DMS 273 (cell line): ENCODE measurements around the gene IZUMO2.
"Not testable (repeated sequence)": the region's sequence is repeated elsewhere in the genome, so short reads cannot be mapped to it uniquely, and the experiment has no call there.

Experiments used
- DNase-seq: peaks from one replicate; lab custom pipeline; 2025; ENCODE audit not compliant: unreplicated experiment; lab: John Stamatoyannopoulos, UW

Gene IZUMO2

DNA sequence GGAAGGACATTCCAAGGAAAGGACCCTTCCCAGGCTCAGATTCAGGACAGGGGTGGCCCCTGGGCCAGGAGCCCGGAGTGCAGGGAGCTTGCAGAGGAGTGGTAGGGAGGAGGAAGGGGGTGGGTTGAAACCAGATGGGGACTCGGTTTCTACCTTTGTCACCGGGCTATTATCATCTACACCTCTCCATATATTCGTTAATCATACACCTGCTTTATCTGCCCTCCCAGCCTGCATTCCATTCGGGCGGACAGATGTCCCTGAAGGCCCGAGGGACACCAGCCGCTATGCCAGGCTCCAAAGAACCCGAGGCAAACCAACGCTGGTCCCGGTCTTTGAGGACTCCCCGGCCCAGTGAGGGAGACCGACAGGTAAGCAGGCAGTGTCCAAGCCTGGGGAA lies 24.9 kb upstream of the IZUMO2 start:
- DNase-seq: no peak

DNA sequence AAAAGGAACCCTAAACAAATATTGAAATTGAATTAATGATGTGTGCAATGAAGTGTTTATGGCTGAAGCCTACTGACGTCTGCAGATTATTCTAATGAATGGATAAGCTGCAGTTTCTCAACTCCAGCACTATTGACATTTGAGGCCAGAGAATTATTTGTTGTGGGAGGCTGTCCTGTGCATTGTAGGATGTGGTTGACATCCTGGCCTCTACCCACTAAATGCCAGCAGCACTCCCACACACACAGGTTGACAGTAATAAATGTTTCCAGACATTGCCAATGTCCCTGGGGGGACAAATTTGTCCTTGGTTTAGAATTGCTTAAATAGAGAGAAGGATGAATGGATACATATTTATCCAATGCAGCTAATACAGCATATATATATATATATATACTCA lies 21.1 kb upstream of the IZUMO2 start:
- no peak for DNase-seq

DNA sequence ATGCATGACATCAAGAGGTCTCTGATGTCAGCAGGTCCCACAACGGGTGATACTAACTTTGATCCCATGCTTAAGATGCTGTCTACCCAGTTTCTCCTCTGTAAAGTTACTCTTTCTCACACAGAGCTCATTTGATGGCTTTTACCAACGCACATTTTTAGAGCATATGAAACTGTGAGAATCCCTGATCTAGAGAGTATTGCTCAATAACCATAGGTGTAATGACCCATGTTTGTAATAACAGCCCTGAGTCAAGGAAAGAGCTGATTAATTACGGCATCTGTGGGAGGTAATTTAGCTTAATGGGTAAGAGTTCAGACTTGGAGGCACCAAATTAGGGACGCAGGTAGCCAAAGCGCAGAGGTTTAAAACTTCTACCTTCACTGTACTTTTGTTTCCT lies 18.0 kb upstream of the IZUMO2 start:
- no peak for DNase-seq

DNA sequence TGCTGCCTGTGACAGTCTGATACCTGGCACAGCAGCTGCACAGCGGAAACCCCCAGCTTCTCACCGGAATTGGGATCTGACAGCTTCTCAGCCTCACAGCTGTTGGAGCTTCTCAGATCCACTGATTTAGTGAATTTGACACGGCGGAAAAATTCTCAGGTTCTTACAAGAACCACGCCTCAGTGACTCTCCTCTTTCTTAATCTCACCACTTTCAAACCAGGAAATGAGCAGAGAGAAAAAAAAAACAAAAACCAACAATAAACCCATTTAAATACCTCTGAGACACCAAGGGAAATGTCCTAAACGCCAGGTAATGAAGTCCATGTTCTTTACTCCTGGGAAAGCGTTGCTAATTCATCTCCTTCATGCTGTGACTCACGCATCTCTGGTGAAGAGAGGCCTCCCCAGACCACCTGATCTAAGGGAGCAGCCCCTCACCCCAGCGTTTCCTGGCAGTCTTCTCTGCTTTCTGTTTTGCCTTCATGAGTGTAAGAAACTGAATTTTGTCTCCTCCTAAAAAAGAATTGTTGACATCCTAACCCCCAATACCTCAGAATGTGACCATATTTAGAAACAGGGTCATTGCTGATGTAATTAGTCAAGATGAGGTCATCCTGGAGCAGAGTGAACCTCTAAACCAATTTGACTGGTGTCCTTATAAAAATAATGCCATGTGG lies 15.9 kb upstream of the IZUMO2 start:
- DNase-seq: no peak

DNA sequence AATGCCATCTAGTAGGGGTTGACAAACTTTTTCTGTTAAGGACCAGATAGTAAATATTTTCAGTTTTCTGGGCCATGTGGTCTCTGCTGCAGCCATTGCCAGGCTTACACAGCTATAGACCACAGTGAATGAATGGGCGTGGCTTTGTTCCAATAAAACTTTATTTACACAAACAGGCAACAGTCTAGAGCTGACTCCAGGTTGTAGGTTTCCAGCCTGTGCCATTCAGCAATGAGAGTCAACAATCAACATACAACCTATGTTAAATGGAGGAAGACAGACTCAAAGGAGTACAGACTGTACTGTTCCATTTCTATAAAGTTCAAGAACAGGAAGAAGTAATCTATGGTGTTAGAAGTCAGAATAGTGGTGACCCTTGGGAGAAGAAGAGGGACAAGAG lies 15.2 kb upstream of the IZUMO2 start:
- no peak for DNase-seq

DNA sequence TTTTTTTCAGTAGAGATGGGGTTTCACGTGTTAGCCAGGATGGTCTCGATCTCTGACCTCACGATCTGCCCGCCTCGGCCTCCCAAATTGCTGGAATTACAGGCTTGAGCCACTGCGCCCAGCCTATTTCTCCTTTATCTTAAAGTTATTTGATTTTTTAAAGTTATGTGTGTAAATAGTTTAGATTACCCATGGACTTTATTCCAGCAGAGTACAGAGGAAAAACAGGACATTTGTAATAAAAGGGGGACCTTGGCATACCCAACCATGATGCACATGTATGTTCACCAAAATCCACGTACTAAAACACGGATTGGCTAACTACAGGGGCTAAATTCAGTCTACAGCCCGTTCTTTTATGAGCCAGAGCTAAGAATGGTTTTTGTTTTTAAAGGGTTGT lies 13.7 kb upstream of the IZUMO2 start:
- no peak for DNase-seq

DNA sequence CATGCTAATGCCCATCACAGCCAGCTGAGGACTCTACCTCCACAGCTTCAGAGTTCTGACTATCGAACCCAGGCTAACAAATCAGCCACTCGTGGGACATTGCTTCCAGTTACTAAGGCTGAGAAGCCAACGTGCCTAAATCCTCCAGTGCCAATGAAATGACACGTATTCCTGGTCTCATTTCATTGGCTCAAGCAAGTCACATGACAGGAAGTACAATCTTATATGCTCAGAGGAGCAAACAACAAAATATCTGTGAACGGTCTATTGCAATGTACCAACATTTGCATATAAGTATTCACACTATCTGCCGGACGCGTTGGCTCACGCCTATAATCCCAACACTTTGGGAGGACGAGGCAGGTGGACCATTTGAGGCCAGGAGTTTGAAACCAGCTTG lies 12.8 kb upstream of the IZUMO2 start:
- DNase-seq: no peak

DNA sequence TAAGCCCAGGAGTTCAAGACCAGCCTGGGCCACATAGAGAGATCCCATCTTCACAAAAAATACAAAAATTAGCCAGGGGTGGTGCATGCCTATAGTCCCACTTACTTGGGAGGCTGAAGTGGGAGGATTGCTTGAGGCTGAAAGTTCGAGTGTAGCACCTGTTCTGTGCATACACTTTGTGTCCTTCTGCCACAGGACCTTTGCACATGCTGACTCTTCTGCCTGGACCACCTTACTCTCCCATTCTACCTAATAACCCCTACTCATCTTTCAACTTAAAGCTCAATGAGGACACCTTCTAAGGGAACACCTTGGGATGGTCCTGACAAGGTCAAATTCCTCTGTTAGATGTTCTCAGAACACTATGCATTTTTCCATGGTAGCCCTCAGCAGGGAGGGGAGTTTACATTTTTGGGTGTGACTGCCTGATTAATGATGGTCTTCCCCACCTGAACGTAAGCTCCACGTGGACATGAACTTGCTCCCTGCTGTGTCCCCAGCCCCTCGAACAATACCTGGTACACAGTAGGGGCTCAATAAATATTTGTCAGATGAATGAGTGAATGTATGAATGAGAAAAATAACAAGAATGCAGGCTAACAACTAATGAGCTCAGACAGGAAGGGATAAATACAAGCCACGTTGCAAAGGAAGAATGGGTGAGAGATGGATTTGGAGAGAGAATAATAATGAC lies 11.2 kb upstream of the IZUMO2 start:
- DNase-seq: no peak

DNA sequence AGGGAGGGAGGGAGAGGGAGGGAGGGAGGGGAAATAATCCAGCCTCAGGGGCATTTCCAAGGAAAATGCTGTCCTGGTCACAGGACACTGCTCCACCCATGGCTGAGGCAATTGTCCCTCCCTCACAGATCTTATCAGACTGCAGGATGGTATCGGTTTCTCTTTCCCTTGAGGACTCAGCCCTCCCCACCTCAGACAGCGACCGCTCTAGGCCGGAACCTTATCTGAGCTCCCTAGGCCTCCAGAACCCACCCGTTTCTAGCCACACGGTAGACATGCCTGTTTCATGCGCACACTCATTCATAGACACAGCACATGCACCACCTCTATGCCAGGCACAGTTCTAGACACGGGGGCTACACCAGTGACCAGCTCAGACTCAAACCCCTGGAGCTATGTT lies 10.0 kb upstream of the IZUMO2 start:
- DNase-seq: no peak

DNA sequence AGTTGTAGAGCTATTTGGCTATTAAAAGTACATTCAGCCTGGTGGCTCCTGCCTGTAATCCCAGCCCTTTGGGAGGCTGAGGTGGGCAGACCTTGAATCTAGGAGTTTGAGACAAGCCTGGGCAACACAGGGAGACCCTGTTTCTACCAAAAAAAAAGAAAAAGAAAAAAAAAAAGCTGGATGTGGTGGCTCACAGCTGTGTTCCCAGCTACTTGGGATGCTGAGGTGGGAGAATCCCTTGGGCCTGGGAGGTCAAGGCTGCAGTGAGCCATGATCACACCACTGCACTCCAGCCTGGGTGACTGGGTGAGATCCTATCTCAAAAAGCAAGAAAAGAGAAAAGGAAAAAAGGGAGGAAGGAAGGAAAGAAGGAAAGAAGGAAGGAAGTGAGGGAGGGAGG lies 9.6 kb upstream of the IZUMO2 start:
- DNase-seq: no peak

DNA sequence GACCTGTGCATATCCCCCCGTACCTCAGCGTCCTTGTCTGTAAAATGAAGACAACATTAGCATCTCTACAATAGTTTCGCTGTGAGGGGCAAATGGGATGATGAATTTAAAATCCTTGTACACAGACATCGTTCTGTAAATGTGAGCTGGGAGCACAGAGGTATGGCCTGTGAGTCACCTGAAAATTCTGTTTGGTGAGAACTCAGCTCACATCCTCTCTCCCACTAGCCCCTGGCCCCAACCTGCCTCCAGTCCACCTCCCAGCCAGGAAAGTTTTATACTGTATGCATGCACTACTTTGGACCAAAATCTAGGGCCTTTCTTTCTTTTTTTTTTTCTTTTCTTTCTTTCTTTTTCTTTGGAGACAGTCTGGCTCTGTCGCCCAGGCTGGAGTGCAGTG lies 8.7 kb upstream of the IZUMO2 start:
- no peak for DNase-seq

DNA sequence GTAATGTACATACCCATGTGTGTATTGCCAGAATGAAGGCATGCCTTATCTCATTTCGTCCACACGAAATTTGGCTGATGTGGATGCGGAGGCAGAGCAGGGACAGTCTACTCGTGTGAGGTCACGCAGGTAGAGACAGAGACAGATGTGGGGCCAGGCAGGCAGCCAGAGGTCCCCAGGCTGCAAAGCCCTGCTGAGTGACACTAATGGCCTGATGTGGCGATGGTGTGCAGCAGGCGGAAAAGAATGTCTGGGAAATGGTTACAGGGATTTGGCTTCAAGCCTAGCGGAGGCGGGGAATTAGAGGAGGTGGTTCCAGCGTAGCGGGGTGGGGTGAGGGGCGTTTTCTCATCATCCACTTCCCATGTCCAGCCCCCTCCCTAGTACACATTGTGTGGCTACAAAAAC lies 4.2 kb upstream of the IZUMO2 start:
- peak; percentile 10 for DNase-seq

DNA sequence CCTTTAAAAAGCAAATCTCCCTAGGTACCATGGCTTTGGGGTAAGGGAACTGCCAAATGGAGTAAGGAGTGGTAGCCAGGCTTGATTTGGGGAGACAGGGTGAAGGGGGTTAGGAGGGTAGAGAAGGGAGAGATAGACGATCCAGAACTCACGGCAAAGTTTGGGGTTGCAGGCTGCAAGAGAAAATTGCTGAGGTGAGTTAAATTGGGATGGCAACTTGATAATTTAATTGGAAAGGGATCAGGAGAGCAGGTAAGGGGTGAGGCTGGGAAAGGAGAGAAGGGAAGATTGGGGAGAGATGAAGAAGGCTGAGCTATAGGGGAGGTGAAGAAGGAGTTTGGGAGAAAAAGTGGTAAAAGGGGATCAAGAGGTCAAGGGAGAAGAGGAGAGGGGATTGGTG lies 4.0 kb downstream of the IZUMO2 start:
- DNase-seq: no peak

DNA sequence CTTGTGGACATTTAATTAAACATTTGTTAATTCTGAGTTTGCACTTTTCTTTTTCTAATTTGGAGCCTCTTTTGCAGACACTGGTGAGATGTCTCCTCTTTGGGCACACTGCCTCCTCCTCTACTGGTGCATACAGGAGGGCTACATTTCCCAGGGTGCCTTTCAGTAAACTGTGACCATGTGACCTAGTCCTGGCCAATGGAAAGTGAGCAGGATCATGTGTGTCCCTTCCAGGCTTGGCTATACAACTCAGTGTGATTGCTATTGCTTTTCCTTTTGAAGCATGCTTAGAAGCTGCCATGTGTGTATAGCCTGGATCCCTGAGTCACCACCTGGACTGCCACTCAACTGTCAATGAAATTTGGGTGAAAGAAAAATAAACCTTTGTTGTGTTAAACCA lies 4.5 kb downstream of the IZUMO2 start:
- no peak for DNase-seq

DNA sequence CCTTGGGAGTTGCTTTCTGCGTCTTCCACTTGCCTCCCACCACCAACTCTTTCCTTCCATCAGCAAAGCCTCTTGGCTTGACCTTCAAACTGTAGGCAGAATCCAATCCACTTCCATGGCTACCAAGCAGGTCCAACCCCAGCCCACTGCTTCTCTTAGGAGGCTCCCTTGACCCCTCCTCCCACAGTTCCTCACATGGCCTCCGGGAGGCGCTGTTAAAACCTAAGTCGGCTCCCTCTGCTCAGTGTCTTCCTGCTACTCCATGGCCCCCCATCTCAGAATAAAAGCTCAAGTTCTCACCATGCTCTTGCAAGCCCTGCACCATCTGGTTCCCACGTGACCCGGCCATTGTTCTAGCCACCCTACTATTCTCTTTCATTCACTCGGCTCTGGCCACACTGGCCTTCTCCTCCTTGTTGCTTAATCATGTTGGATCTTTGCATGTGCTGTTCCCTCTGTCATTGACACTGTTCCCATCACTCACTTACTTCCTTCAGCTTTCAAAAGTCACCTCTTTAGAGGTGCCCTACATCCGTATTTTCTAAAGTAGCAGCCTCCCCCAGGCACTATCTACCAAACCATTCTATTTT lies 7.5 kb downstream of the IZUMO2 start:
- DNase-seq: peak; percentile 13

DNA sequence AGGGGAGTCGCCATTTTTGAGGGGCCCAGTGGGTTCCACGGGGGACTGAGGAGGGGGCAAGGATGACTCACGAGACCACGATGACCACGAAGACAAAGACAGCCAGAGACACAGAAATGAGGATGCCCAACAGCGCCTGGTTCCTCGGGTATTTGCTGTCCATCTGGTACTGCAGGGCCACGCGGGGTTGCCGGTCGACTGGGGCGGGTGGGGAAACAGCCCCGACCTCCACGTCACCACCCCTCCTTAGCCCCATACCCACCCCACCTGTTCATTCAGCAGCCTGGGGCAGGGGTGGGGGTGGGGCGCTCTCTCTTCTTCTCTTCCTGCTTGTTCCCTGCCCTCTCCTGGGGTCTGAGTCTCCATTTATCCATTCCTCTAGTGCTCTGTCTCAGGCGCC lies 8.6 kb downstream of the IZUMO2 start:
- DNase-seq: no peak

DNA sequence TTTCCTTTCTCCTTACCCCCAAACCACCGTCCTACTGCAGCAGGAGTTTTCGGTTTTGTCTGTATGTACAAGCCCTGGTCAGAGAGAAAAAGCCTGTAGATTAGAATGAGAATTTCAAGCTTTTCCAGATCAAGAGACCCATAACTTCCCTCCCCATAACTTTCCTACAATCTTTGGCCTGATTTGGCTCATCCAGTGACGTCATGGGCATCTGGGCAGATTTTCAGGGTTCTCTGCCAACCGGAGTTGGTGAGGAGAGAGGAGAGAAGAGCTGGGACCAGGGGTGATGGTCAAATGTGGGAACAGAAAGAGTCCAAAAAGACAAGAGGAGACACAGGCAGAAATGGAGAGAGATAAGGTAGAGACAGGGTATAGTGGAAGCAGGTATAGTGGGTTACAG lies 10.5 kb downstream of the IZUMO2 start:
- peak; percentile 21 for DNase-seq

DNA sequence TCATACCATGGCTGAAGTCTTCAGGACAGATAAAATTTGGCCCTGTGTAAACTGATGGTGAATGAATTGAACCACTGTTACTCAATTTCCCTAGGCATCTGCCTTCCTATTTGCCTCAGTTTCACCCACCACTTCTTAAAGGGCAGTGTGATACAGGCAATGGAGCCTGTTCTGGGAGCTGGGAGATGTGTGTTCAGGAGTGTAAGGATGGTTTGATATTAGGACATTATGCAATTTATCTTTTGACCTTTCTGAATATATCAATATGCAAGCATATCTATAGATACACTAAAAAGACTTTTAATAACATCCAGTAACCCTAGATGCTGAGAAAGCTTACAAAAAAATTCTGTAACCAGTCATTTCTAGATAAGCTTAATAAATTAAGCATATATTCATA lies 14.6 kb downstream of the IZUMO2 start:
- DNase-seq: no peak

DNA sequence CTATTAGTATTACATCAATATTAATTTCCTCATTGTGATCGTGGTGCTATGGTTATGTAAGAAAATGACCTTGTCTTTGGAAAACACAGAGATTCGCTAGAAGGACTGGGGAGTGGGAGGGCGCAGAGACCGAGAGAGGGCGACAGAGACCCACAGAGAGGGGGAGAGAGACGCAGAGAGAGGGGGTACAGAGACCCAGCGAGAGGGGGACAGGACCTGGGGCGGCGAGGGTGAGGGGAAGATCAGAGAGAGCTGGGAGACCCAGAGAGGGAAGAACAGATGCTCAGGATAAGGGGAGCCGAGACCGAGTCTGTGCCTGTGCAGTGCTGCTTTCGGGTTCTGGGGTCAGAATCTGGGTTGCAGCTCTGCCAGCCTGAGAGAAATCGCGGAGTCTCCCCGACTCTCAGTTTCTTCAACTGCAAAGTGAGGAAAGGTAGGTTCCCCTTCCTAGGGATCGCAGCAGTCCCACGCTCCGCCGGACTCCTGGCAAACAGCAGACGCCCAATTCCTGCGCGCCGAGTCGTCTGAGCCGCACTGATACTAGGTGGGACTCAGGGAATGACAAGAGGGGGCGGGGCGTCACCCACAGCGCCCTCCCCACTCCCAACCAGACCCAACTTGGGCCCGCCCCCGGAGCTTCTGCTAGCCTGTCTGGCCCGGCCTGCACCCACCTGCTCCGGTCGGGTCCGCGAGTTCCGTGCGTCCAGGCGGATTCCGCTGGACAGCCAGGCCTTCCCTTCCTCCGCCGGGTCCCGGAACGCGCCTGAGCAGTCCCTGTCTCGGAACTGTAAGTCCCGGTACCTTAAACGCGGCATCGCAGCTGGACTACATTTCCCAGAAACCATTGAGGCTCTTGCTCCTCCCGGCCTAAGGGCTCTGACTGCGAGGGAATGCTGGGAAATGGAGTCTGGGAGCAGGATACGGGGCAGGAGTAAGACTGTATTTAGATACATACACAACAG lies 15.3 kb downstream of the IZUMO2 start:
- DNase-seq: peak; percentile 80

DNA sequence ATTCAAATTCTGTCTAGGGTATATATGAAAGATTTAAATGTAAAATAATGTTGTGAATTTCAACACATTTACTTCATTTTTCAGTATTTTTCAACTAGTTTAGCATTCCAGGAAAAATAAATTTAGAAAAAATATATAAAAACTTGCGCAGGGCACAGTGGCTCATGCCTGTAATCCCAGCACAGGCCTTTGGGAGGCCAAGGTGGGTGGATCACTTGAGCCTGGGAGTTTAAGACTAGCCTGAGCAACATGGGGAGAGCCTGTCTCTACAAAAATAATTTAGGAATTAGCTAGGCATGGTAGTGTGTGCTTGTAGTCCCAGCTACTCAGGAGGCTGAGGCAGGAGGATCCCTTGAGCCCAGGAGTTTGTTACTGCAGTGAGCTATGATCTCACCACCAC lies 21.2 kb downstream of the IZUMO2 start:
- DNase-seq: not testable (repeated sequence)

DNA sequence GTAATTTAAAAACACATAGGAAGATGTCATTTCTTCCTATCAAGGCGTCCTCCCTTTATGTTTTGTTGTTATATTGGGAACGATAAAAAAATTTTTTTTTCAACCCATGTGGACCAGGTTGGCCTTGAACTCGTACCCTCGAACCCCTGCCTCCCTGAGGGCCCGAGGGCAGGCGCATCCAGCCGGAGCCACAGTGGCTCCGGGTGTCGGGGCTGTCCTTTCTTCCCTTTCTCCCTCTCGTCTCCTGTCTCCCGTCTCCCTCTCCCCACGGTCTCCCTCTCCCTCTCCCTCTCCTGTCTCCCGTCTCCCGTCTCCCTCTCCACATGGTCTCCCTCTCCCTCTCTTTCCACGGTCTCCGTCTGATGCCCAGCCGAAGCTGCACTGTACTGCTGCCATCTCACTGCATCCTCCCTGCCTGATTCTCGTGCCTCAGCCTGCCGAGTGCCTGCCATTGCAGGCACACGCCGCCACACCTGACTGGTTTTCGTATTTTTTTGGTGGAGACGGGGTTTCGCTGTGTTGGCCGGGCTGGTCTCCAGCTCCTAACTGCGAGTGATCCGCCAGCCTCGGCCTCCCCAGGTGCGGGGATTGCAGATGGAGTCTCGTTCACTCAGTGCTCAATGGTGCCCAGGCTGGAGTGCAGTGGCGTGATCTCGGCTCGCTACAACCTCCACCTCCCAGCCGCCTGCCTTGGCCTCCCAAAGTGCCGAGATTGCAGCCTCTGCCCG lies 22.8 kb downstream of the IZUMO2 start:
- not testable (repeated sequence) for DNase-seq
